Neural crest cell (in vitro differentiated cells): ENCODE measurements around the gene LNPEP. TPM values are rescaled to one million over a fixed set of nuclear protein-coding genes. Genes with fewer than 3 reads are reported as not detected.

ENCODE experiments used
- DNase-seq: peaks from one replicate; pipeline ENCODE4 v3.0.0; 2021; ENCODE audit warnings: low read depth, mixed read lengths, low spot score
- H3K27ac Mint-ChIP-seq: one replicate; pipeline ENCODE4 v1.8.0; 2021; ENCODE audit warnings: mild to moderate bottlenecking, mixed read lengths; ENCODE audit not compliant: unreplicated experiment
- H3K27me3 Mint-ChIP-seq: 2 replicates; pipeline ENCODE4 v1.8.0; 2021; ENCODE audit warnings: low read depth, mild to moderate bottlenecking, mixed read lengths
- H3K36me3 Mint-ChIP-seq: 2 replicates; pipeline ENCODE4 v1.8.0; 2021; ENCODE audit warnings: low read depth, mild to moderate bottlenecking, mixed read lengths
- H3K4me1 Mint-ChIP-seq: 2 replicates; pipeline ENCODE4 v1.8.0; 2021; ENCODE audit warnings: mixed read lengths
- H3K4me3 Mint-ChIP-seq: one replicate; pipeline ENCODE4 v1.8.0; 2021; ENCODE audit warnings: mild to moderate bottlenecking, mixed read lengths
- H3K9me3 Mint-ChIP-seq: 2 replicates; pipeline ENCODE4 v1.8.0; 2021; ENCODE audit warnings: mixed read lengths
- CTCF ChIP-seq: fragments of 200-600 bp; sonication (generic); conservative IDR thresholded peaks from 2 replicates; pipeline ENCODE4 v1.5.0; 2021; ENCODE audit warnings: antibody characterized with exemption, mild to moderate bottlenecking
- total RNA-seq: library from RNA; stranded (reverse); gene quantifications from 2 replicates; pipeline ENCODE4 v1.2.1, GENCODE V29; 2021

Gene LNPEP
- total RNA-seq, 1 donor from 2014 or later = 17.4 TPM

GRCh38 chr5:97022898-97023297 is 87.0 kb downstream of the LNPEP start:
- no peaks in the 10 kb centered on the region for H3K27me3 Mint-ChIP-seq
- H3K4me1 Mint-ChIP-seq = peaks cover 4% of the 10 kb centered on the region
- no peak overlapping the region for H3K27ac Mint-ChIP-seq
- H3K36me3 Mint-ChIP-seq = peaks cover 12% of the 10 kb centered on the region
- DNase-seq = no peak
- no peaks in the 10 kb centered on the region for H3K9me3 Mint-ChIP-seq
- TF ChIP-seq CTCF = no peak
- no peak overlapping the region for H3K4me3 Mint-ChIP-seq

- Mint-ChIP-seq H3K27ac (no peak overlapping the region), H3K36me3 (peaks cover 14% of the 10 kb centered on the region), H3K4me3 (no peak overlapping the region), H3K4me1 (no peaks in the 10 kb centered on the region), H3K27me3 (no peaks in the 10 kb centered on the region), H3K9me3 (no peaks in the 10 kb centered on the region)
- TF ChIP-seq CTCF = no peak
- no peak for DNase-seq
These were observed 90.8 kb downstream of the LNPEP start for GRCh38 chr5:97026721-97027120.

- DNase-seq = no peak
- H3K36me3 Mint-ChIP-seq = no peaks in the 10 kb centered on the region
- peaks cover 23% of the 10 kb centered on the region for H3K4me1 Mint-ChIP-seq
- no peak overlapping the region for H3K4me3 Mint-ChIP-seq
- TF ChIP-seq CTCF = no peak
- no peak overlapping the region for H3K27ac Mint-ChIP-seq
- no peaks in the 10 kb centered on the region for H3K27me3 Mint-ChIP-seq
- no peaks in the 10 kb centered on the region for H3K9me3 Mint-ChIP-seq
These were observed 101.9 kb downstream of the LNPEP start for GRCh38 chr5:97037819-97038218.

- TF ChIP-seq CTCF = no peak
- Mint-ChIP-seq H3K27me3 (no peaks in the 10 kb centered on the region), H3K9me3 (no peaks in the 10 kb centered on the region), H3K36me3 (no peaks in the 10 kb centered on the region), H3K27ac (no peak overlapping the region), H3K4me1 (peaks cover 28% of the 10 kb centered on the region), H3K4me3 (no peak overlapping the region)
- no peak for DNase-seq
These were observed 105.4 kb downstream of the LNPEP start for GRCh38 chr5:97041239-97041638.

GRCh38 chr5:97042996-97043395 is 107.1 kb downstream of the LNPEP start:
- DNase-seq = no peak
- TF ChIP-seq CTCF = no peak
- peaks cover 28% of the 10 kb centered on the region for H3K4me1 Mint-ChIP-seq
- no peaks in the 10 kb centered on the region for H3K27me3 Mint-ChIP-seq
- H3K36me3 Mint-ChIP-seq = no peaks in the 10 kb centered on the region
- no peak overlapping the region for H3K4me3 Mint-ChIP-seq
- no peak overlapping the region for H3K27ac Mint-ChIP-seq
- H3K9me3 Mint-ChIP-seq = no peaks in the 10 kb centered on the region

GRCh38 chr5:97043511-97043910 is 107.6 kb downstream of the LNPEP start:
- DNase-seq = no peak
- no peak overlapping the region for H3K4me3 Mint-ChIP-seq
- H3K4me1 Mint-ChIP-seq = peaks cover 23% of the 10 kb centered on the region
- no peaks in the 10 kb centered on the region for H3K27me3 Mint-ChIP-seq
- no peak for TF ChIP-seq CTCF
- H3K9me3 Mint-ChIP-seq = no peaks in the 10 kb centered on the region
- H3K36me3 Mint-ChIP-seq = no peaks in the 10 kb centered on the region
- H3K27ac Mint-ChIP-seq = no peak overlapping the region
